Activated CD4-positive, alpha-beta T cell treated with anti-CD3 and anti-CD28 coated beads, Interleukin-2, amount 50 U/mL, for 24 hours (primary cell): Measurements from ENCODE around the gene BLM.
"Not testable (repeated sequence)": the region's sequence is repeated elsewhere in the genome, so short reads cannot be mapped to it uniquely, and the experiment has no call there.

ENCODE experiments used
- DNase-seq, 2 donors: peaks; one replicate each; pipeline ENCODE4 v3.0.0-alpha.2; 2020; ENCODE audit warnings: low read depth in 1 of 2, low spot score in 1 of 2

The BLM gene

DNA sequence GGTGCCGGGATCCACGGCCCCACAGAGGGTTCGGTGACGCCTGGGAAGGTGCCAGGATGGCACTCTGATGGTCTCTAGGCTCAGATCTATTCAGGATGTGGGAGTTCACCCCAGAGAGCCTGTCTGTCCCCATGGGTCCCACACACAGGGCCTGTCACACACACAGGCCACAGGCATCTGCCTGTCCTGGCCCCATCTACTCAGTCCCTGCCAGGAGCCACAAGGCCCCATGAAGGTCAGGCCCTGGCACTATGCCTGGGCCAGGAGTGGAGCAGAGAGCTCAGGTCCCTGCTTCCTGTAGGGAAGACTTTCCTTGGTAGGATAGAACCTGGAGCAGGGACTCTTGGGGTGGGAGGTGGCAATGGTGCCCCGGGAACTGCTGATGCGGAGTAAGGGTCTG, 102.2 kb downstream of the BLM start:
- no peak for DNase-seq

DNA sequence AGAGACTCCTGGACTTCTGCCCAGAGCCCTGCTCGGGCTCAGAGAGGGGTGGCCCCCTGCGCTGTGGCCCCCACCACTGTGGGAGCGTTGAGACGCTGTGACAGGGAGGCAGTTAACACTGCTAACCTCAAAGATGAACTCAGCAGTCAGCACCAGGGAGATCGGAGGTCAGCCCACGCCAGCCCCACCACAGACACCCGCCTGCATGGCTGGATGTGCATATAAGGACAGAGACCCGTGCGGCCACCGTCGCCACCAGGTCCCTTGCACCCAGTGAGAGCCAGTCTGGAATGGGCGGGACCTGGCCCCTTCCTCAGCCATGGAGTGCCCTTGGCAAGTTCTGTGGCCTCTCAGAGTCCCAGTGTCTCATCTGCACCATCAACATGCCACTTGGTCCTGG, 102.7 kb downstream of the BLM start:
- DNase-seq: no peak

DNA sequence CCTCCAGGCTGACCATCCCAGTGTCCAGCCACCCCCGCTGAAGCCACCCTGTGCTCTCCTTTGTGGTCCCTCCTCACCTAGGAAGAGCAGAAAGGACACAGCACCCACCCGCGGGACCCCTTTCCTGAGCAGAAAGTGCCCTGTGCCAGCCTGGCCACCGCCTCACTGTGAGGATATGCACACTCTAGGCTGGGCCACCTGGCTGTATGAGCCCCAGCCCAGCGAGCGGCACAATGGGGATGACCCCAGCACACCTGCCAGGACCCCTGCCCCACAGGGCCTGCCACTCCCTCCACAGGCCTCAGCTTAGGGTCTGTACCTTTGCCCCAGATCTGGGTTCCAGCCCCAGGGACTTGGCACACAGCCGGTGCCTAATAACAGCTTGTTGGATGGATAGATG, 103.3 kb downstream of the BLM start:
- DNase-seq: no peak

DNA sequence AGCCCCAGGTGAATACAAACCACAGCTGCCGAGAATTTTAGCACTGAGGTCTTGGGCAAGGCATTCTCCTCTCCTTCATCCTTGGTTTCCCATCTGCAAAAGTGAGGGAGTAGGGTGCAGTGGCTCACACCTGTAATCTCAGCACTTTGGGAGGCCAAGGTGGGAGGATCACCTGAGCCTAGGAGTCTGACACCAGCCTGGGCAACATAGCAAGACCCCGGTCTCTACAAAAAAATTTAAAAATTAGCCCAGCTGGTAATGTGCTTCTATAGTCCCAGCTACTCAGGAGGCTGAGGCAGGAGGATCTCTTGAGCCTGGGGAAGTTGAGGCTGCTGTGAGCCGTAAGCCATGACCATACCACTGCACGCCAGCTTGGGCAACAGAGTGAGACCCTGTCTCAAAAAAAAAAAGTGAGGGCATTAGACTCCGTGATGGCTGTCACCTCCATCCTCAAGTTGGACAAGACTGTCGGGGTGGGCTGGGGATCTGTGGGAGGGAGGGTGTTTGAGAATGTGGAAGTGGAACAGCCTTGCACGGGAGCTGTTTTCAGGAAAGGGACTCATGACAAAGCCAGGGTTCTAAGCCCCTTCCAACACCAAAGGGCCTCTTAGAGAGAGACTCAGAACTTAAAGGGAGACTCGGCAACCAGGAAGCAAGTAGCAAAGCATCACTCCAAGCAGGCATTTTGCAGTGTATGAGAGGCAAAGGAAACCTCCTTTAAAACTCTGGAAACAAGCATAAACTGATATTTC, 105.2 kb downstream of the BLM start:
- DNase-seq: no peak

DNA sequence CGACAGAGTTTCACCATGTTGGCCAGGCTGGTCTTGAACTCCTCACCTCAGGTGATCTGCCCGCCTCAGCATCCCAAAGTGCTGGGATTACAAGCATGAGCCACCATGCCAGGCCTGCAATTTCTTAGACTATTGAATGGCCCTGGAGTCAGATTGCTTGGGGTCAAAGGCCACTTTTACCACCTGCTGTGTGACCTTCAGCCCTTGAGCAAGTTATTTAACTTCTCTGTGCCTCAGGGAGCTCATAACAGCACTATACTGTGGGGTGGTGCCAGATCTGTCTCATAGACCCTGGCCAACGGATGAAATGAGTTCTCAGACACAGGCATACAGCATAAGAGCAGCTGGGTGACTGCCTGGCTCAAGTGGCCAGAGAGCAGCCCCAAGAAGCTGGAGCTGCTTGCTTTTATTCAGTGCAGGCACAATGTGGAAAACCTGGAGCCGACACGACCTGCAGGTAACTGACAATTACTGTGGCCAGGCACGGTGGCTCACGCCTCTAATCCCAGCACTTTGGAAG, 106.4 kb downstream of the BLM start:
- no peak for DNase-seq

DNA sequence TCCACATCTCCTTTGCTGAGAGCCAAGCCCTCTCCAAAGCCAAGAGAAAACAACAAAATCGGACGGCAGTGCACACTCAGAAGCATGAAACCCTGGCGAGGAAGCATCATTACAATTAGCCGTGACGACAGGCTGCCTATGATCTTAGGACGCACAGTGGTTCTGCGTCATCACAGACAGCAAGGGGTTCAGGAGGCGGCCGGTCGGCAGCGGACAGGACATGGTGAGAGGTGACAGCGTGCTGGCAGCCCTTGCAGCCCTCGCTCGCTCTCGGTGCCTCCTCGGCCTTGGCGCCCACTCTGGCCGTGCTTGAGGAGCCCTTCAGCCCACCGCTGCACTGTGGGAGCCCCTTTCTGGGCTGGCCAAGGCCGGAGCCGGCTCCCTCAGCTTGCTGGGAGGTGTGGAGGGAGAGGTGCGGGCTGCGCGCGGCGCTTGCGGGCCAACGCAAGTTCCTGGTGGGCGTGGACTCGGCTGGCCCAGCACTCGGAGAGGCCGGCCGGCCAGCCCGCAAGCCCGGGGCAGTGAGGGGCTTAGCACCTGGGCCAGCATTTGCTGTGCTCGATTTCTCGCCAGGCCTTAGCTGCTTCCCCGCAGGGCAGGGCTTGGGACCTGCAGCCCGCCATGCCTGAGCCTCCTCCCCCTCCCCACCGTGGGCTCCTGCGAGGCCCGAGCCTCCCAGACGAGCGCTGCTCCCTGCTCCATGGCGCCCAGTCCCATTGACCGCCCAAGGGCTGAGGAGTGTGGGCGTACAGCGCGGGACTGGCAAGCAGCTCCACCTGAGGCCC, 108.2 kb downstream of the BLM start:
- DNase-seq: not testable (repeated sequence)

DNA sequence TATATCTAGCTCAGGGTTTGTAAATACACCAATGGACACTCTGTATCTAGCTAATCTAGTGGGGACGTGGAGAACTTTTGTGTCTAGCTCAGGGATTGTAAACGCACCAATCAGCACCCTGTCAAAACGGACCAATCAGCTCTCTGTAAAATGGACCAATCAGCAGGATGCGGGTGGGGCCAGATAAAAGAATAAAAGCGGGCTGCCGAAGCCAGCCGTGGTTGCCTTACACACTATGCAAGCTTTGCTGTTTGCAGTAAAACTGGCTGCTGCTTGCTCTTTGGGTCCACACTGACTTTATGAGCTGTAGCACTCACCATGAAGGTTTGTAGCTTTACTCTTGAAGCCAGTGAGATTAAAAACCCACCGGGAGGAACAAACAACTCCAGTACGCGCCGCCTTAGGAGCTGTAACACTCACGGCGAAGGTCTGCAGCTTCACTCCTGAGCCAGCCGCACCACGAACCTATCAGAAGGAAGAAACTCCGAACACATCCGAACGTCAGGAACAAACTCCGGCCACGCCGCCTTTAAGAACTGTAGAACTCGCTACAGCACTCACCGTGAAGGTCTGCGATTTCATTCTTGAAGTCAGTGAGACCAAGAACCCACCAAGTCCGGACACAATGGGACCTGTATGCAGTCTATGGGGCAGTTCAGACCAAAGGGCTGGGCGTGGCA, 109.2 kb downstream of the BLM start:
- not testable (repeated sequence) for DNase-seq

DNA sequence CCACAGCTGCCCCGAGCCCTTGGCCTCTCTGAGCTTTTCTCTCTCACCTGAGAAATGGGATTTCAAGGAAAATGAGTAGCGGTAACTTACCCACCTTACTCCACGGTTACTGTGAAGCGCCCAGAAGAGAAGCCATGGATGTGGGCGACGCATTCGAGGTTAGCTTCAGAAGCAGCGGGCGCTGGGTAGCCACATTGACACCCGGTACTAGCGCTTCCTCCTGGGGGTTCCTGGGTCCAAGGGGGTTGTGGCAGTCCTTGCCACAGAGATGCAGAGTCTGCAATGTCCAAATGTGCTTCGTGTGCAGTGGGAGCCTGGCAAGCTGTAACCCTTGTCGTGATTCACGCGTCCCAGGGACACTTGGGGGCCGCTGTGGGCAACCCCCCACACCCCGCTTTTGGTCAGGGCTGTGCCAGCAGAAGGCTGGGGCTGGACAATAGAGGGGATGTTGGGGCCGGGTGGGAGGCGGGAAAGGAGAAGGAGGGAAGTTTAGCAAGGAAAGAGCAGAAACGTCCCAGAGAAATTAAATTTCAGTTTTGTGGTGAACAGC, 109.8 kb downstream of the BLM start:
- no peak for DNase-seq

DNA sequence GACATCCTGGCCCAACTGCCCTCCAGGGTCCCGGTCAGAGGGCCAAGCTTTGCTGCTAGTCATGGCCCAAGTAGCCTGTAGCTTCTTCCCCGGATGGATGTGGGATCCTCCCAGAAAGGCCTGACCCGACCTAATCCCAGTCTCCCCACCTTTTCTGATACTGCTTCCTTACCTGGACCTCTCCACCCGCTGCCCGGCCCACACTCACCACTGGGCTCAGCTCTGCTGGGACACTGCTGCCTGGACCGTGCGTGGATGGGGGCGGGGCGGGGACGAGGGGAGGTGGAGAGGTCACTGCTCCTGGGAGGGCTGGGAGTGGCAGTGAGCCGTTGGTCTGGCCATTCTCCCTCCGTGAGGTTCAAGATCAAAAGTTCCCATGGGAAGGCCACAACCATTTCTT, 111.0 kb downstream of the BLM start:
- no peak for DNase-seq

DNA sequence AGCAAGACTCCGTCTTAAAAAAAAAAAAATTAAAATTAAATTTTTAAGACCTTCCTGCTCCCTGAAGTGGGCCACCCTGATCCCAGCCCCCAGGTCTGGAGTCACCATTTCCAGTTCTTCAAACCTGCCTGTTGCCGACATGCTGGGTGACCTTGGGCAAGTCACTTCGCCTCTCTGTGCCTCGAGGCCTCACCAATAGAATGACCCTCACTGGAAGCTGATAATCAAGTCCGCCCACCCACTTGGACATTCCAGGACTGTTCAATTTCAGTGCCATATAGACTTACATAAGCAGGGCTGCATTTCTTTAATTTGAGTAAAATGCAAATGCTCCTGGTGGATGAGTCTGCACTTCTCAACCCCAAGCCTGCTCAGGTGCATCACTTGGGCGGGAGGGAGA, 112.0 kb downstream of the BLM start:
- DNase-seq: no peak

DNA sequence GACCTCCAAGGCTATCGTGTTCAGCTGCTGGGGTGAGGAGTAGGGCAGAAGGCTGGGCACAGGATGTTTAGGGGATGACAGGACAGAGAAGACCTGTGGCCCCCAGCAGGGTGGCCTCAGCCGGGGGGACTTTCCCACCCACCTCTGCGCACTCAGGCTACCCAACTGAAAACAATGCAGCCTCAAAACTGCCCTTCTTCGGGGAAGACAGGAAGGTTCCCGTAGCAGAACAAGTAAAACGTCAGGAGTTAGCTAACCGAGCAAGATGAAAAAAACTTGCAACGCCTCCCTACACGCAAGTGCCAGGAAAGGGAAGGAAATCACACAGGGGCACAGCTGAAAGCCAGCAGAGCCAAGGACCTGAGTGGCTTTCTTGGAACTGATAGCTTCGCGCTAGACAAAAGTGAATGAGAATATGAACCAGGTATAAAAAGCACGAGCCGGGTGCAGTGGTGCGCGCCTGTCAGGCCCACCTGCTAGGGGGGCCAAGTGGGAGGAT, 112.8 kb downstream of the BLM start:
- no peak for DNase-seq

DNA sequence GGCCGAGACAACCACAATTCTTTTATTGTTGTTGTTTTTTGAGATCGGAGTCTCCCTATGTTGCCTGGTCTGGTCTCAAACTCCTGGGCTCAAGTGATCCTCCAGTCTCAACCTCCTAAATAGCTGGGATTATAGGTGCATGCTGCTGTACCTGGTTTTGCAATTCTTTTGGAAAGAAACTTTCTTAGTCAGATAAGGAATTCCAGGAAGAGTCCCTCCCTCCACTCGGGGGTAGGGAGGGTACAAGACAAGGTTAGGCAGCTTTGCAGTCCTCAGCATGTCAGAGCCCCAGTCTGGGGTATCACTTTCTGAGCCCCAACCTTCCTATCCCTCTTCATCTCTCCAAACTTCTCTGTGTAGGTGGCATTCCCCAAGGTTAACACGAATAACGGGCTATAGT, 117.5 kb downstream of the BLM start:
- no peak for DNase-seq

DNA sequence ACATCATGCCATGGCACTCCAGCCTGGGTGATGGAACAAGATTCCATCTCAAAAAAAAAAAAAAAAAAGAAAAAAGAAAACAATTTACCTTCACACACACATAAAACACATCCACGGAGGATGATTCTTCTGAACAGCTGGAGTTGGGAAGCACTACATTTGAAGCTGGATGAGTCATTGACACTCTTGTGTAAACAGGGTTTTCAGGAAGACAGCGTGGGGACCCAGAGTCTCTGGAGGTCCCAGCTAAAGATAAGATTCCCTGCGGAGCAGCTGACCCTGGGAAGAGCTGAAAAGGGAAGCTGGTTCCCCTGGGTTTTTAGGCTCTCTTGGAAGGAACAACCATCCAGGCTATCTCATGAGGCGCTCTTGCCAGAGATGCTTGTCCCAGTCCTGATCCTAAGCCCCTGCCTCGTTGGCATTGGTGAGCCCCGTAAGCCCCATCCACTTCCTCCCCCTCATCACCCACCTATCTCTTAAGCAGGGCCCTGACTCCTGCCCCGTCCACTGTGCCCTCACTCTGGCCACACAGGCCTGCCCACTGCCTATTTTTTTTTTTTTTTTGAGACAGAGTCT, 119.2 kb downstream of the BLM start:
- DNase-seq: no peak

DNA sequence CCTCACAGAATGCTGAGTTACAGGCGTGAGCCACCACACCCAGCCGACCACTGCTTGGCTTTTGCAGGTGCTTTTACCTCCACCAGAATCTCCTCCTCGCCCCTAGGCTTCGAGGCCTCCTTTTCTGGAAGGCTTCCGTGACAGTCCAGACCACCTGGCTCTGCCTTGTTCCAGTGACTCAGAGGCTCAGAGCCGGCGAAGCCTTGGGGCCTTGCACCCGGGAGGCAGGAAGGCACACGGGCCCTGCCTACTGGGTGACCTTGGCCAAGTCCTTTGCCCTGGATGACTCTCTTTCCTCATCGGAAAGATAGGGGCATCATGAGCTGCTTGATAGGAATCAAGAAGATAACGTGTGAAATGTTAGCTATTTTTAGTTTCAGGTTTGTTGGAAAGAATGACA, 119.9 kb downstream of the BLM start:
- no peak for DNase-seq

DNA sequence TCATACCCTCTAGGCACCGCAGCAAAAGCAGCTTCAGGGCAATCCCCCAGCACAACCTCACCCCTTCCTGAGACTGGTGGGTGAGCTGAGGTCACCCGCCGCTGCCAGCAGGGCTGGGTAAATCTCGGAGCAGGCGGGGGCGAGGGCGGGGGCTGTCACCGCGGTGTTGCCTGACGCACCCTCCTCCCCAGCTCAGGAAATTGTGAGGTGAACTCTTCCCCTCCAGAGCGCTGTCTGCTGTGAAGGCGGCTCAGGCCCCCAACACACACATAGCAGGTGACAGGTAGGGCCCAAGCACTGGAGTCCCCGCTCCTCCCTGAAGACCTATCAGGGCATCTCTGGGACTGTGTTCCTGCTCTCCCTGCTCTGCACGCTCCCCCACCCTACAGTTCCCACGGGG, 121.0 kb downstream of the BLM start:
- DNase-seq: peak; percentile 66 to 73

DNA sequence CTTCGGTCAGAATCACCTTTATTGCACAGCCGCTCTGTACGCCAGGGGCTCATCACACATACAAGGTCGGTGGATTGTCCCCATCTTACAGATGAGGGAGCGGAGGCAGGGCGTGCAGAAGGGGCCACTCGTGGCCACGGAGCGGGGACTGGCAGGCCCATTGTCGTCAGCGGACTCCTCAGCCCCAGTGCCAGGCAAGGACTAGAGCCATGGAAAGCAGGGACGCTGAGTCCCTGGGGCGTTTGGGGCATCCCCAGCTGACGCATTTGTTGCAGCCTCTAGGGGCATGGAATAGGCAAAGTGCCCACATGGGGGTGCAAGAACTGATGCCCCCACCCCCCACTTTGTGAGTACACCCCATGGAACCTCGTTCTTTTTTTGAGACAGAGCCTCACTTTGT, 121.4 kb downstream of the BLM start:
- no peak for DNase-seq

DNA sequence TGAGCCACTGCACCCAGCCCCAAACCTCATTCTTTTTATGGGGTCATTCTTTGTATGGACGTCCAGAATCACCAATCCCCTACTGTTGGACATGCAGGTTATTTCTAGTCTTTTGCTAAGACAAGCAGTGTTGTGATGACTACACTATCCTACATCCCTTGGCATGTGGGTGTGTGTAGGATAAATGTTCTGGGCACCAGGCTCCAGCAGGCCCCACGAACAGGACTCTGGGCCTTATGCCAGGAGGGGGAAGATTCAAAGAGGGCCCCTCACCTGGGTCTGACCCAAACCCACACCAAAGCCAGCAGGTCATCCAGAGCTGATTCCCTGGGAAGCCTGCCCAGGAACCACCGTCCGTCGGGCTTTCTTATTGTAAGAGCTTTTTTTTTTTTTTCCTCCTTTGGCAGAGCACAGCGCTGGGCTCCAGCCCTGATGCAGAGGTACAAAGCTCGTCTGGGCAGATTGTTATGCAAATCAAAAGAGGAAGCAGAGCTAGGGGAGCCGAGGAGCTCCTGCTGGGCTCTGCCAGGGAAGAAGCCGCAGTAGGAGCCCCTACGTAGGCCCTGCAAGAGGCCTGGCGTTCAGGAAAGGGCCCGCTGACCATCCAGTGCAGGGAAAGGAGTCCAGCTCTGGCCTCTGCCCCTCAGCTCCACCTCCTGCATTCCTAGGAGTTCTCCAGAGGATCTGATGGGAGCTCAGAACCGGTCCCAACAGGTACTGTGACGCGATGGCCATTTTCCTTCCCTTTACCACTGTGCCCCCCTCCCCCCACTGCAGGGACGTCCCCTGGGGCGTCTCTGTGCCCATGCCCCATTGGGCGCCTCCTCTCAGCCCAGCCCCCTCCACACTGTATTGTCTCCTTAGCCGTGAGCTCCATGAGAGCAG, 122.3 kb downstream of the BLM start:
- no peak for DNase-seq

DNA sequence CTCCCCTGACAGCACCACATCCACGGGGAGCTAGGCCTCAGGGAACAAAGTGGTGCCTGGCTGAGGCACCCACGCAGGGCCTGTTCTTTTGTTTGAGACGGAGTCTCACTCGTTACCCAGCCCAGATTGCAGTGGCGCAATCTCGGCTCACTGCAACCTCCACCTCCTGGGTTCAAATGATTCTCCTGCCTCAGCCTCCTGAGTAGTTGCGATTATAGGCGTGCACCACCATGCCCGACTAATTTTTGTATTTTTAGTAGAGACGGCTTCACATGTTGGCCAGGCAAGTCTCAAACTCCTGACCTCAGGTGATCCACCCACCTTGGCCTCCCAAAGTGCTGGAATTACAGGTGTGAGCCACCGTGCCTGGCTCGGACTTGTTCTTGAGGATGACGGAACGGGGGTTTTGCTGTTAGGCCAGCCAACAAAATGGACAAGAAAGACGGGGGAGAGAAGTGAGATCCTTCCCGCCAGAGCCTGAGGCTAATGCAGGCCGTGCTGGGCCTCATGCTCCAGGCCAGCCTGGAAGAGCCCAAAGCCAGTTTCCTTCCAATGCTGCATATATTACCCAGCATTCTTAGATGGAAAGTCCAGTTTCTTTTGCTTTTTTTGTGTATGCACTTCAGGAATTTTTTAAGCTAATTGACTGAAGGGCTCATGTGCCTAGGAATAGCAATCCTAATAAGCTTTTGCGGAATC, 123.2 kb downstream of the BLM start:
- DNase-seq: no peak

DNA sequence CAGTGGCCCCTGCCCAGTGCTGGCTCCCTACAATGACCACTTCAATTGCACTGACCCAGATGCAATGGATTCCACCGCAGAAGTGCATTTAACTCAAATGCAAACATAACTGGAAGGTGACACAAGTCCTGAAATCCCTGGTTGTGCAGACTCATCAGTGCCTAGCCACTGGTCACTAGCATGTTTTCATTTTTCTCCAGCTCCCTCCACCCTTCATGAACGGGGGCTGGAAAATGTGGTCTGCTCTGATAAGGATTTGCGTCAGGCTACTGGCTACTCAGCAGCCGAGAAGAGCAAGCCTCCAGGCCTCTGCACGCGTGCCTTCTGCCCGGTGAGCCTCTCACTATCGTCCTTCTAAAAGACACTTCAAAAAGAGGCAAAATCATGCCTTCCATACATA, 123.8 kb downstream of the BLM start:
- no peak for DNase-seq

DNA sequence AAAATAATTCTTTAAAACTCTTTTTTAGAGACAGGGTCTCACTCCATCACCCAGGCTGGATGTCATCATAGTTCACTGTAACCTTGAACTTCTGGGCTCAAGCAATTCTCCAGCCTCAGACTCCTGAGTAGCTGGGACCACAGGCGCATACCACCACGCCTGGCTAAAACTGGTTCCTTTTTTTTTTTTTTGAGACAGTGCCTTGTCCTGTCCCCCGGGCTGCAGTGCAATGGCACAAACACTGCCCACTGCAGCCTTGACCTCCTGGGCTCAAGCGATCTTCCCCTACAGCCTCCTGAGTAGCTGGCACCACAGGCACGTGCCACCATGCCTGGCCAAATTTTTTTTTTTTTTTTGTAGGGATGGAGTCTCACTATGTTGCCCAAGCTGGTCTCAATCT, 127.5 kb downstream of the BLM start:
- DNase-seq: no peak
